Measurements from ENCODE around the gene GNAO1.

GNAO1 gene

DNA sequence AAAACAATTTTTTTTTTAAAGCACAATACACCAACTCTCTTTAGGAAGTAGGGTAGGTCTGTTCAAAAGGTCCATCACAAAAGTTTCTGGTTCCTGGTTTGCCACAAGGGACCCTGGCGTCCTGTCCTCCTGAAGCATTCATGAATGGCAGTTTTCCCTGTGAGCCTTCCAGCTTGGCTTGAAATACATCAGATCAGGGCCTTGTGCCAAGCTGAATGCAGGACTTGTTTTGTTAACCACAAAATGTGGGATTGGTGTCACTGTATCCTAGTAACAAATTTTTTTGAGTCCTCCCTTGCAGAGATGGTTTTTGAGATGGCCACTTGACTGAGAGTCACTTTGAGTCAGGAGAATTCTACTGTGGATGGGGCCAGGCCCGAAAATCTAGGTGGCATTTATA, 3.9 kb downstream of the GNAO1 start:
- TF ChIP-seq TCF4 (CRISPR knock-in tag; IDR thresholded peaks at IDR 0.05; ENCODE audit: borderline replicate concordance): no peak
- TF ChIP-seq POU6F1 (CRISPR knock-in tag; IDR thresholded peaks at IDR 0.05; ENCODE audit: borderline replicate concordance, low read depth): no peak
- TF ChIP-seq TOX (CRISPR knock-in tag; IDR thresholded peaks at IDR 0.05; ENCODE audit: borderline replicate concordance): no peak
- no peak for TF ChIP-seq SNAI2 (CRISPR knock-in tag; IDR thresholded peaks at IDR 0.05)
- TF ChIP-seq, protein P1, sequence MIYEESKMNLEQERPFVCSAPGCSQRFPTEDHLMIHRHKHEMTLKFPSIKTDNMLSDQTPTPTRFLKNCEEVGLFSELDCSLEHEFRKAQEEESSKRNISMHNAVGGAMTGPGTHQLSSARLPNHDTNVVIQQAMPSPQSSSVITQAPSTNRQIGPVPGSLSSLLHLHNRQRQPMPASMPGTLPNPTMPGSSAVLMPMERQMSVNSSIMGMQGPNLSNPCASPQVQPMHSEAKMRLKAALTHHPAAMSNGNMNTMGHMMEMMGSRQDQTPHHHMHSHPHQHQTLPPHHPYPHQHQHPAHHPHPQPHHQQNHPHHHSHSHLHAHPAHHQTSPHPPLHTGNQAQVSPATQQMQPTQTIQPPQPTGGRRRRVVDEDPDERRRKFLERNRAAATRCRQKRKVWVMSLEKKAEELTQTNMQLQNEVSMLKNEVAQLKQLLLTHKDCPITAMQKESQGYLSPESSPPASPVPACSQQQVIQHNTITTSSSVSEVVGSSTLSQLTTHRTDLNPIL (CRISPR knock-in tag; IDR thresholded peaks at IDR 0.05; ENCODE audit: low read depth): no peak
- no peak for TF ChIP-seq PATZ1 (CRISPR knock-in tag; IDR thresholded peaks at IDR 0.05; ENCODE audit: borderline replicate concordance)
- TF ChIP-seq ZNF8 (CRISPR knock-in tag; IDR thresholded peaks at IDR 0.05): no peak
- TF ChIP-seq ZNF565 (CRISPR knock-in tag; conservative IDR thresholded peaks at IDR 0.05; ENCODE audit: low read depth): no peak
- no peak for TF ChIP-seq ARNTL (CRISPR knock-in tag; IDR thresholded peaks at IDR 0.05; ENCODE audit: borderline replicate concordance, low read depth)
- TF ChIP-seq ZFP30 (CRISPR knock-in tag; IDR thresholded peaks at IDR 0.05): no peak
- TF ChIP-seq, protein P2, sequence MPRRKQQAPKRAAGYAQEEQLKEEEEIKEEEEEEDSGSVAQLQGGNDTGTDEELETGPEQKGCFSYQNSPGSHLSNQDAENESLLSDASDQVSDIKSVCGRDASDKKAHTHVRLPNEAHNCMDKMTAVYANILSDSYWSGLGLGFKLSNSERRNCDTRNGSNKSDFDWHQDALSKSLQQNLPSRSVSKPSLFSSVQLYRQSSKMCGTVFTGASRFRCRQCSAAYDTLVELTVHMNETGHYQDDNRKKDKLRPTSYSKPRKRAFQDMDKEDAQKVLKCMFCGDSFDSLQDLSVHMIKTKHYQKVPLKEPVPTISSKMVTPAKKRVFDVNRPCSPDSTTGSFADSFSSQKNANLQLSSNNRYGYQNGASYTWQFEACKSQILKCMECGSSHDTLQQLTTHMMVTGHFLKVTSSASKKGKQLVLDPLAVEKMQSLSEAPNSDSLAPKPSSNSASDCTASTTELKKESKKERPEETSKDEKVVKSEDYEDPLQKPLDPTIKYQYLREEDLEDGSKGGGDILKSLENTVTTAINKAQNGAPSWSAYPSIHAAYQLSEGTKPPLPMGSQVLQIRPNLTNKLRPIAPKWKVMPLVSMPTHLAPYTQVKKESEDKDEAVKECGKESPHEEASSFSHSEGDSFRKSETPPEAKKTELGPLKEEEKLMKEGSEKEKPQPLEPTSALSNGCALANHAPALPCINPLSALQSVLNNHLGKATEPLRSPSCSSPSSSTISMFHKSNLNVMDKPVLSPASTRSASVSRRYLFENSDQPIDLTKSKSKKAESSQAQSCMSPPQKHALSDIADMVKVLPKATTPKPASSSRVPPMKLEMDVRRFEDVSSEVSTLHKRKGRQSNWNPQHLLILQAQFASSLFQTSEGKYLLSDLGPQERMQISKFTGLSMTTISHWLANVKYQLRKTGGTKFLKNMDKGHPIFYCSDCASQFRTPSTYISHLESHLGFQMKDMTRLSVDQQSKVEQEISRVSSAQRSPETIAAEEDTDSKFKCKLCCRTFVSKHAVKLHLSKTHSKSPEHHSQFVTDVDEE (CRISPR knock-in tag; IDR thresholded peaks at IDR 0.05): no peak
- no peak for TF ChIP-seq ESRRG (CRISPR knock-in tag; IDR thresholded peaks at IDR 0.05)
- TF ChIP-seq ISL1 (CRISPR knock-in tag; IDR thresholded peaks at IDR 0.05): no peak
- no peak for ATAC-seq

DNA sequence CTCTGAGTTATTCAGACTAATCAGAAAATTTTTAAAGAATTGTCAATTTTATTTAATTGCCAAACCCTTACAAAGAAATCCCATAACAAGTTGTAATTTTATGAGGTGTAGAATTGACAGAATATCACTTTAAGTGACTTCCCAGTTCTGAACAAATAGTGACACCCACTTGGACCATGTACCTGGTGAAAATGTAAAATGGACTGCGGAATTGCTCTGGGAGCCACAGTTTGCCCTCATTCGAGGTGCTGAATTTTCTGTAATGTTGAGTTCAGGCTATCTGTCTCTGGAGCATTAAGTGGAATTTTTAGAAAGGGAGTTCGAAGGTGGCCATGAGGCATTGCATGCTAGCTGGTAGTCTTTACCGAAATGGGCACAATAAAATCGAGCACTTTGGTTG, 5.1 kb downstream of the GNAO1 start:
- no peak for ATAC-seq
- TF ChIP-seq ZNF8 (CRISPR knock-in tag; IDR thresholded peaks at IDR 0.05): no peak
- TF ChIP-seq TCF4 (CRISPR knock-in tag; IDR thresholded peaks at IDR 0.05; ENCODE audit: borderline replicate concordance): no peak

- ATAC-seq: no peak
These were observed 6.1 kb downstream of the GNAO1 start for GRCh38 chr16:56197192-56197992.

More at GRCh38 chr16:56197192-56197992, 6.1 kb downstream of the GNAO1 start:
- no peak for TF ChIP-seq ZNF8 (CRISPR knock-in tag; IDR thresholded peaks at IDR 0.05)
- TF ChIP-seq, protein P2 (CRISPR knock-in tag; IDR thresholded peaks at IDR 0.05): no peak
- no peak for TF ChIP-seq ZNF70 (CRISPR knock-in tag; IDR thresholded peaks at IDR 0.05)
- TF ChIP-seq SNAI2 (CRISPR knock-in tag; IDR thresholded peaks at IDR 0.05): no peak
- no peak for TF ChIP-seq POU6F1 (CRISPR knock-in tag; IDR thresholded peaks at IDR 0.05; ENCODE audit: borderline replicate concordance, low read depth)
- no peak for TF ChIP-seq ZC3H10 (CRISPR knock-in tag; IDR thresholded peaks at IDR 0.05)
- TF ChIP-seq, protein P1 (CRISPR knock-in tag; IDR thresholded peaks at IDR 0.05; ENCODE audit: low read depth): no peak
- TF ChIP-seq TOX (CRISPR knock-in tag; IDR thresholded peaks at IDR 0.05; ENCODE audit: borderline replicate concordance): no peak
- TF ChIP-seq GLIS3 (CRISPR knock-in tag; IDR thresholded peaks at IDR 0.05): no peak
- no peak for TF ChIP-seq OSR1 (CRISPR knock-in tag; IDR thresholded peaks at IDR 0.05)
- TF ChIP-seq RARB (CRISPR knock-in tag; IDR thresholded peaks at IDR 0.05): no peak
- no peak for TF ChIP-seq PATZ1 (CRISPR knock-in tag; IDR thresholded peaks at IDR 0.05; ENCODE audit: borderline replicate concordance)
